GM12878 (cell line): ENCODE data around the gene GATA2.

Experiments
- FOS ChIP-seq: IDR thresholded peaks from 3 replicates; pipeline ENCODE4 v1.6.1; 2011; ENCODE audit warnings: borderline replicate concordance; ENCODE audit not compliant: insufficient read length; ENCODE audit errors: extremely low read depth
- JUND ChIP-seq: IDR thresholded peaks from 2 replicates; pipeline ENCODE4 v1.6.1; 2012; ENCODE audit warnings: low read depth, mild to moderate bottlenecking, low read length, improper control_type of control experiment, moderate library complexity
- NFYB ChIP-seq: IDR thresholded peaks from 2 replicates; pipeline ENCODE4 v1.6.1; 2011; ENCODE audit warnings: low read depth, mild to moderate bottlenecking, low read length, improper control_type of control experiment, moderate library complexity; ENCODE audit not compliant: insufficient read depth
- RFX5 ChIP-seq: IDR thresholded peaks from 2 replicates; pipeline ENCODE4 v1.6.1; 2011; ENCODE audit warnings: low read depth, low read length, improper control_type of control experiment
- SPI1 ChIP-seq: IDR thresholded peaks from 2 replicates; pipeline ENCODE4 v1.6.1; 2011; ENCODE audit warnings: low read depth, mild to moderate bottlenecking, low read length, moderate library complexity, borderline replicate concordance; ENCODE audit not compliant: insufficient read depth
- TCF7 ChIP-seq: IDR thresholded peaks from 2 replicates; pipeline ENCODE4 v1.6.1; 2014; ENCODE audit warnings: antibody characterized with exemption, borderline replicate concordance
- TF ChIP-seq, protein P1 (sequence below), 3 experiments: IDR thresholded peaks in 2 of 3; conservative IDR thresholded peaks in 1 of 3; 2 replicates each; pipeline ENCODE4 v1.5.1; 2011; ENCODE audit warnings: low read depth in 3 of 3, low read length in 3 of 3, mild to moderate bottlenecking in 3 of 3, control low read depth in 2 of 3, moderate library complexity in 2 of 3, inconsistent platforms in 1 of 3, mixed read lengths in 1 of 3; ENCODE audit not compliant: control insufficient read depth in 2 of 3, insufficient read depth in 1 of 3; ENCODE audit errors: extremely low read depth in 1 of 3
- TF ChIP-seq, protein P2 (sequence below): fragments of 450-650 bp; IDR thresholded peaks from 2 replicates; pipeline ENCODE4 v1.6.1; 2017; ENCODE audit warnings: mild to moderate bottlenecking, low read depth, inconsistent platforms; ENCODE audit not compliant: poor library complexity, severe bottlenecking

DNA sequence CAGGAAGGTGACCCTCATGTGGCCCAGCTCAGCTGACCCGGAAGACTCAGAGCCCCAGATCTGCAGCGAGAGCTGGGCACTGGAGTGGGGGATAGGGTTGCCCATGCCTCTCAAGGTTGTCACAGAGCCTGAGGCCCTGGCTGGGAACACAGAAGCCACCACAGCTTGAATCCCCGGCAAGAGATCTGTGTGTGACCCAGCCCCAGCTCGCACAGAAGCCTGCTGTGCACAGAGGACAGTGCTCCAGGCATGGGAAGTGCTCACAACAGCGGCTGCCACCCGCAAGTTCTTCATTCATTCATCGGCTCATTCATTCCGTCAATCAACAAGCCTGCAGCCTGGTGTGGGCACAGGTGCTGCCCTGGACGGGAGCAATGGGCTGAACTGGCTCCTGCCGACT lies 62.7 kb downstream of the GATA2 start:
- TF ChIP-seq NFYB (no peak), FOS (no peak), JUND (no peak), TCF7 (no peak), RFX5 (no peak), SPI1 (no peak)
- TF ChIP-seq, protein P1, sequence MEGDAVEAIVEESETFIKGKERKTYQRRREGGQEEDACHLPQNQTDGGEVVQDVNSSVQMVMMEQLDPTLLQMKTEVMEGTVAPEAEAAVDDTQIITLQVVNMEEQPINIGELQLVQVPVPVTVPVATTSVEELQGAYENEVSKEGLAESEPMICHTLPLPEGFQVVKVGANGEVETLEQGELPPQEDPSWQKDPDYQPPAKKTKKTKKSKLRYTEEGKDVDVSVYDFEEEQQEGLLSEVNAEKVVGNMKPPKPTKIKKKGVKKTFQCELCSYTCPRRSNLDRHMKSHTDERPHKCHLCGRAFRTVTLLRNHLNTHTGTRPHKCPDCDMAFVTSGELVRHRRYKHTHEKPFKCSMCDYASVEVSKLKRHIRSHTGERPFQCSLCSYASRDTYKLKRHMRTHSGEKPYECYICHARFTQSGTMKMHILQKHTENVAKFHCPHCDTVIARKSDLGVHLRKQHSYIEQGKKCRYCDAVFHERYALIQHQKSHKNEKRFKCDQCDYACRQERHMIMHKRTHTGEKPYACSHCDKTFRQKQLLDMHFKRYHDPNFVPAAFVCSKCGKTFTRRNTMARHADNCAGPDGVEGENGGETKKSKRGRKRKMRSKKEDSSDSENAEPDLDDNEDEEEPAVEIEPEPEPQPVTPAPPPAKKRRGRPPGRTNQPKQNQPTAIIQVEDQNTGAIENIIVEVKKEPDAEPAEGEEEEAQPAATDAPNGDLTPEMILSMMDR (IDR thresholded peaks at IDR 0.05 in 2 of 3, conservative IDR thresholded peaks at IDR 0.05 in 1 of 3; ENCODE audit: control insufficient read depth in 2 of 3, extremely low read depth in 1 of 3, insufficient read depth in 1 of 3, low read depth in 3 of 3, low read length in 3 of 3), result no peak
- TF ChIP-seq, protein P2, sequence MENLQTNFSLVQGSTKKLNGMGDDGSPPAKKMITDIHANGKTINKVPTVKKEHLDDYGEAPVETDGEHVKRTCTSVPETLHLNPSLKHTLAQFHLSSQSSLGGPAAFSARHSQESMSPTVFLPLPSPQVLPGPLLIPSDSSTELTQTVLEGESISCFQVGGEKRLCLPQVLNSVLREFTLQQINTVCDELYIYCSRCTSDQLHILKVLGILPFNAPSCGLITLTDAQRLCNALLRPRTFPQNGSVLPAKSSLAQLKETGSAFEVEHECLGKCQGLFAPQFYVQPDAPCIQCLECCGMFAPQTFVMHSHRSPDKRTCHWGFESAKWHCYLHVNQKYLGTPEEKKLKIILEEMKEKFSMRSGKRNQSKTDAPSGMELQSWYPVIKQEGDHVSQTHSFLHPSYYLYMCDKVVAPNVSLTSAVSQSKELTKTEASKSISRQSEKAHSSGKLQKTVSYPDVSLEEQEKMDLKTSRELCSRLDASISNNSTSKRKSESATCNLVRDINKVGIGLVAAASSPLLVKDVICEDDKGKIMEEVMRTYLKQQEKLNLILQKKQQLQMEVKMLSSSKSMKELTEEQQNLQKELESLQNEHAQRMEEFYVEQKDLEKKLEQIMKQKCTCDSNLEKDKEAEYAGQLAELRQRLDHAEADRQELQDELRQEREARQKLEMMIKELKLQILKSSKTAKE, result no peak
